Fibroblast of lung (primary cell): ENCODE results near the gene P4HTM.

Experiments
- CTCF ChIP-seq, 2 donors: IDR thresholded peaks in 1 of 2; conservative IDR thresholded peaks in 1 of 2; 1 replicate in 1 of 2; 2 replicates in 1 of 2; pipeline ENCODE4 v1.5.1; 2011 to 2012; ENCODE audit warnings: low read length in 2 of 2, control low read depth in 1 of 2, inconsistent platforms in 1 of 2, low read depth in 1 of 2, mild to moderate bottlenecking in 1 of 2
- EZH2 ChIP-seq: IDR thresholded peaks from 2 replicates; pipeline ENCODE4 v1.5.1; 2012; ENCODE audit warnings: low read length, control low read depth, mild to moderate bottlenecking; ENCODE audit errors: missing control alignments

- TF ChIP-seq CTCF (conservative IDR thresholded peaks at IDR 0.05 in 1 of 2, IDR thresholded peaks at IDR 0.05 in 1 of 2; ENCODE audit: low read depth in 1 of 2, low read length in 2 of 2) = no peak
- no peak for TF ChIP-seq EZH2
These were observed 25.7 kb downstream of the P4HTM start for GRCh38 chr3:49015765-49016164.
